Measurements from ENCODE around the gene SPI1. TPM values are rescaled to one million over a fixed set of nuclear protein-coding genes. Genes with fewer than 3 reads are reported as not detected.

The SPI1 gene
- total RNA-seq, 1 experiment from 2014 or later, result not detected

DNA sequence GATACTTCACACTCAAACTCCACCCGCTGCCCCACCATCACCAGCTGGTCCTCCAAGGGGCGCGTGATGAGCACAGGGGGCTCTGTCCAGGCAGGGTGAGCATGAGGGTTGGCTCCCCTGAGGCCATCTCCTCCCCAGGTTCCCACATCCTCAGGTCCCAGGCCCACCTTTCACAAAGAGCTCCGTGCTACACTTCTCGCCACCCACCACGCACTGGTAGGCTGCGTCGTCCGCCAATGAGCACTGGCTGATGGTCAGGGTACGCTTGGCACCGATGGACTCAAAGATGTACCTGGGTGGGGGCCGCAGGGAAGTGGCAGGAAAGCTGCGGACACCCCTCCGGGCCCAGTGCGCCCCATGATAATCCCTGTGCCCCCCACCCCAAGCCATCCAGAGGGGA lies 35.5 kb downstream of the SPI1 start:
- no CpG with 5 or more reads among the region's 15 CpGs for WGBS (ENCODE audit: extremely low coverage, insufficient read length, low lambda C conversion rate)

More for the DNA sequence above, 35.5 kb downstream of the SPI1 start:
- Histone ChIP-seq H3T11ph (ENCODE audit: low read length) (no peak overlapping the region), H3K4me1 (ENCODE audit: insufficient read depth, low read length) (no peaks in the 10 kb centered on the region), H4K20me1 (ENCODE audit: control insufficient read depth, insufficient read depth, insufficient read length) (no peaks in the 10 kb centered on the region), H3K4ac (ENCODE audit: low read depth, low read length) (no peak overlapping the region), H3K79me1 (ENCODE audit: insufficient read depth, low read depth, low read length, poor library complexity, severe bottlenecking) (no peaks in the 10 kb centered on the region), H3K27ac (ENCODE audit: insufficient read length, low read depth, low read length) (no peak overlapping the region), H3K9ac (ENCODE audit: extremely low read depth, insufficient read length, low read length) (no peak overlapping the region), H4K8ac (replicated peaks; ENCODE audit: insufficient read length, low read depth, low read length) (no peak overlapping the region), H3K79me2 (ENCODE audit: insufficient read depth, low read length) (no peaks in the 10 kb centered on the region), H3K18ac (ENCODE audit: insufficient read length, low read depth, low read length) (no peak overlapping the region), H3K27me3 (ENCODE audit: insufficient read depth, low read length) (no peaks in the 10 kb centered on the region), H2BK12ac (ENCODE audit: insufficient read length, low read depth, low read length) (no peak overlapping the region), H3K4me2 (ENCODE audit: insufficient read depth, insufficient read length, low read length) (no peak overlapping the region), H3K23ac (ENCODE audit: insufficient read length, low read depth, low read length) (no peak overlapping the region), H2BK120ac (ENCODE audit: low read depth, low read length, poor library complexity, severe bottlenecking) (no peak overlapping the region), H4K5ac (ENCODE audit: insufficient read length, low read depth, low read length) (no peak overlapping the region), H2BK20ac (ENCODE audit: low read depth, low read length, poor library complexity, severe bottlenecking) (no peak overlapping the region), H3K9me3 (ENCODE audit: control insufficient read depth, low read depth, low read length) (no peaks in the 10 kb centered on the region), H2BK5ac (ENCODE audit: insufficient read length, low read length) (no peak overlapping the region), H2AFZ (ENCODE audit: low read length) (no peak overlapping the region), H3K56ac (ENCODE audit: insufficient read length, low read depth, low read length) (no peak overlapping the region), H3K23me2 (ENCODE audit: insufficient read length, low read depth, low read length, poor library complexity, severe bottlenecking) (no peaks in the 10 kb centered on the region), H2BK15ac (ENCODE audit: low read depth, low read length) (no peak overlapping the region), H3K14ac (ENCODE audit: insufficient read depth, low read length) (no peak overlapping the region), H4K91ac (ENCODE audit: insufficient read length, low read depth, low read length) (no peak overlapping the region), H2AK5ac (ENCODE audit: insufficient read length, low read length) (no peak overlapping the region)
- TF ChIP-seq, protein P1, sequence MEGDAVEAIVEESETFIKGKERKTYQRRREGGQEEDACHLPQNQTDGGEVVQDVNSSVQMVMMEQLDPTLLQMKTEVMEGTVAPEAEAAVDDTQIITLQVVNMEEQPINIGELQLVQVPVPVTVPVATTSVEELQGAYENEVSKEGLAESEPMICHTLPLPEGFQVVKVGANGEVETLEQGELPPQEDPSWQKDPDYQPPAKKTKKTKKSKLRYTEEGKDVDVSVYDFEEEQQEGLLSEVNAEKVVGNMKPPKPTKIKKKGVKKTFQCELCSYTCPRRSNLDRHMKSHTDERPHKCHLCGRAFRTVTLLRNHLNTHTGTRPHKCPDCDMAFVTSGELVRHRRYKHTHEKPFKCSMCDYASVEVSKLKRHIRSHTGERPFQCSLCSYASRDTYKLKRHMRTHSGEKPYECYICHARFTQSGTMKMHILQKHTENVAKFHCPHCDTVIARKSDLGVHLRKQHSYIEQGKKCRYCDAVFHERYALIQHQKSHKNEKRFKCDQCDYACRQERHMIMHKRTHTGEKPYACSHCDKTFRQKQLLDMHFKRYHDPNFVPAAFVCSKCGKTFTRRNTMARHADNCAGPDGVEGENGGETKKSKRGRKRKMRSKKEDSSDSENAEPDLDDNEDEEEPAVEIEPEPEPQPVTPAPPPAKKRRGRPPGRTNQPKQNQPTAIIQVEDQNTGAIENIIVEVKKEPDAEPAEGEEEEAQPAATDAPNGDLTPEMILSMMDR (conservative IDR thresholded peaks at IDR 0.05), result no peak
- Mint-ChIP-seq H3K9me3 (no peaks in the 10 kb centered on the region; a peak in 1 of 5 replicates), H3K4me1 (peaks cover 2 to 5% of the 10 kb centered on the region in 2 experiments; a peak in 2 of 4 replicates), H3K4me3 (no peak overlapping the region), H3K27ac (no peak overlapping the region; a peak in 1 of 7 replicates), H3K27me3 (ENCODE audit: low read depth) (peaks cover 4% of the 10 kb centered on the region; the same call in 1 of the 2 replicates), H3K36me3 (ENCODE audit: insufficient read depth in 1 of 3, low read depth in 3 of 3) (no peaks in the 10 kb centered on the region)
- no peak for DNase-seq
